ENCODE measurements around the gene ATP5PD.

The ATP5PD gene

GRCh38 chr17:75005291-75005690 is 41.5 kb downstream of the ATP5PD start:
- H3K56ac ChIP-seq (ENCODE audit: low read length), result no peak overlapping the region
- no peak overlapping the region for H3K9ac ChIP-seq (ENCODE audit: low read length)
- H4K5ac ChIP-seq (ENCODE audit: low read length), result no peak overlapping the region
- H3K4me3 ChIP-seq (ENCODE audit: low read length), result no peak overlapping the region
- H3K27ac ChIP-seq (ENCODE audit: low read depth, low read length), result no peak overlapping the region
- H3K4ac ChIP-seq (ENCODE audit: low read depth, low read length), result no peak overlapping the region
- H3K79me1 ChIP-seq (ENCODE audit: low read length), result no peaks in the 10 kb centered on the region
- no peak overlapping the region for H3K18ac ChIP-seq (ENCODE audit: low read length)
- no peak for DNase-seq
- no peaks in the 10 kb centered on the region for H3K79me2 ChIP-seq (ENCODE audit: control insufficient read depth, insufficient read depth, low read length)
- no peak overlapping the region for H4K8ac ChIP-seq (ENCODE audit: low read depth, low read length)
- no peaks in the 10 kb centered on the region for H3K27me3 ChIP-seq (ENCODE audit: insufficient read depth, low read length, poor library complexity)
- no peak overlapping the region for H3K23ac ChIP-seq (ENCODE audit: low read length)
- H3K4me2 ChIP-seq (ENCODE audit: low read length), result no peak overlapping the region
- peaks cover 10% of the 10 kb centered on the region for H3K36me3 ChIP-seq (ENCODE audit: control insufficient read depth, insufficient read depth, low read length)
- no peaks in the 10 kb centered on the region for H3K4me1 ChIP-seq (ENCODE audit: control insufficient read depth, low read depth, low read length)
- H2BK5ac ChIP-seq (ENCODE audit: low read length), result no peak overlapping the region
- H2BK120ac ChIP-seq (ENCODE audit: low read depth, low read length), result no peak overlapping the region
- no CpG with 5 or more reads among the region's 8 CpGs for WGBS (ENCODE audit: extremely low coverage, insufficient coverage, low lambda C conversion rate)
- H2BK15ac ChIP-seq (replicated peaks; ENCODE audit: low read depth), result no peak overlapping the region
- H2AK5ac ChIP-seq (ENCODE audit: low read length), result no peak overlapping the region

- Histone ChIP-seq H2AK5ac (ENCODE audit: low read length) (no peak overlapping the region), H3K27ac (ENCODE audit: low read depth, low read length) (no peak overlapping the region), H3K56ac (ENCODE audit: low read length) (no peak overlapping the region), H3K4me2 (ENCODE audit: low read length) (no peak overlapping the region), H2BK120ac (ENCODE audit: low read depth, low read length) (no peak overlapping the region), H3K27me3 (ENCODE audit: insufficient read depth, low read length, poor library complexity) (no peaks in the 10 kb centered on the region), H3K9ac (ENCODE audit: low read length) (no peak overlapping the region), H3K18ac (ENCODE audit: low read length) (no peak overlapping the region), H2BK15ac (replicated peaks; ENCODE audit: low read depth) (no peak overlapping the region), H2BK5ac (ENCODE audit: low read length) (no peak overlapping the region), H4K5ac (ENCODE audit: low read length) (no peak overlapping the region), H3K79me2 (ENCODE audit: control insufficient read depth, insufficient read depth, low read length) (no peaks in the 10 kb centered on the region), H3K36me3 (ENCODE audit: control insufficient read depth, insufficient read depth, low read length) (peaks cover 12% of the 10 kb centered on the region), H4K8ac (ENCODE audit: low read depth, low read length) (no peak overlapping the region), H3K4me1 (ENCODE audit: control insufficient read depth, low read depth, low read length) (no peaks in the 10 kb centered on the region), H3K23ac (ENCODE audit: low read length) (no peak overlapping the region), H3K4ac (ENCODE audit: low read depth, low read length) (no peak overlapping the region), H3K79me1 (ENCODE audit: low read length) (peaks cover under 1% of the 10 kb centered on the region), H3K4me3 (ENCODE audit: low read length) (no peak overlapping the region)
- no CpG with 5 or more reads among the region's 3 CpGs for WGBS (ENCODE audit: extremely low coverage, insufficient coverage, low lambda C conversion rate)
- no peak for DNase-seq
Measured at GRCh38 chr17:75004371-75004770, 42.4 kb downstream of the ATP5PD start.

- Histone ChIP-seq H3K23ac (ENCODE audit: low read length) (no peak overlapping the region), H4K8ac (ENCODE audit: low read depth, low read length) (no peak overlapping the region), H3K56ac (ENCODE audit: low read length) (no peak overlapping the region), H3K27me3 (ENCODE audit: insufficient read depth, low read length, poor library complexity) (no peaks in the 10 kb centered on the region), H2AK5ac (ENCODE audit: low read length) (no peak overlapping the region), H3K9ac (ENCODE audit: low read length) (no peak overlapping the region), H2BK120ac (ENCODE audit: low read depth, low read length) (no peak overlapping the region), H3K4me3 (ENCODE audit: low read length) (no peak overlapping the region), H3K79me1 (ENCODE audit: low read length) (peaks cover 2% of the 10 kb centered on the region), H3K4ac (ENCODE audit: low read depth, low read length) (no peak overlapping the region), H2BK5ac (ENCODE audit: low read length) (no peak overlapping the region), H3K18ac (ENCODE audit: low read length) (no peak overlapping the region), H3K79me2 (ENCODE audit: control insufficient read depth, insufficient read depth, low read length) (no peaks in the 10 kb centered on the region), H3K4me2 (ENCODE audit: low read length) (no peak overlapping the region), H3K4me1 (ENCODE audit: control insufficient read depth, low read depth, low read length) (no peaks in the 10 kb centered on the region), H3K36me3 (ENCODE audit: control insufficient read depth, insufficient read depth, low read length) (peaks cover 13% of the 10 kb centered on the region), H4K5ac (ENCODE audit: low read length) (no peak overlapping the region), H2BK15ac (replicated peaks; ENCODE audit: low read depth) (no peak overlapping the region), H3K27ac (ENCODE audit: low read depth, low read length) (no peak overlapping the region)
- no CpG with 5 or more reads among the region's 19 CpGs for WGBS (ENCODE audit: extremely low coverage, insufficient coverage, low lambda C conversion rate)
- no peak for DNase-seq
Measured at GRCh38 chr17:75003957-75004355, 42.8 kb downstream of the ATP5PD start.

- Histone ChIP-seq H3K36me3 (ENCODE audit: control insufficient read depth, insufficient read depth, low read length) (peaks cover 13% of the 10 kb centered on the region), H4K8ac (ENCODE audit: low read depth, low read length) (no peak overlapping the region), H3K4me1 (ENCODE audit: control insufficient read depth, low read depth, low read length) (no peaks in the 10 kb centered on the region), H3K4me3 (ENCODE audit: low read length) (no peak overlapping the region), H2BK5ac (ENCODE audit: low read length) (no peak overlapping the region), H3K18ac (ENCODE audit: low read length) (no peak overlapping the region), H2BK120ac (ENCODE audit: low read depth, low read length) (no peak overlapping the region), H3K79me1 (ENCODE audit: low read length) (peaks cover 2% of the 10 kb centered on the region), H3K23ac (ENCODE audit: low read length) (no peak overlapping the region), H2BK15ac (replicated peaks; ENCODE audit: low read depth) (no peak overlapping the region), H4K5ac (ENCODE audit: low read length) (no peak overlapping the region), H2AK5ac (ENCODE audit: low read length) (no peak overlapping the region), H3K4ac (ENCODE audit: low read depth, low read length) (no peak overlapping the region), H3K56ac (ENCODE audit: low read length) (no peak overlapping the region), H3K79me2 (ENCODE audit: control insufficient read depth, insufficient read depth, low read length) (no peaks in the 10 kb centered on the region), H3K27ac (ENCODE audit: low read depth, low read length) (no peak overlapping the region), H3K9ac (ENCODE audit: low read length) (no peak overlapping the region), H3K4me2 (ENCODE audit: low read length) (no peak overlapping the region), H3K27me3 (ENCODE audit: insufficient read depth, low read length, poor library complexity) (no peaks in the 10 kb centered on the region)
- no CpG with 5 or more reads among the region's 76 CpGs for WGBS (ENCODE audit: extremely low coverage, insufficient coverage, low lambda C conversion rate)
- no peak for DNase-seq
Measured at GRCh38 chr17:75003070-75003956, 43.5 kb downstream of the ATP5PD start.

GRCh38 chr17:75001915-75002843 is 44.6 kb downstream of the ATP5PD start:
- no peak overlapping the region for H3K23ac ChIP-seq (ENCODE audit: low read length)
- no peak overlapping the region for H4K5ac ChIP-seq (ENCODE audit: low read length)
- H3K4me2 ChIP-seq (ENCODE audit: low read length), result no peak overlapping the region
- H3K4me3 ChIP-seq (ENCODE audit: low read length), result no peak overlapping the region
- peaks cover 4% of the 10 kb centered on the region for H3K79me1 ChIP-seq (ENCODE audit: low read length)
- H3K18ac ChIP-seq (ENCODE audit: low read length), result no peak overlapping the region
- no peak overlapping the region for H3K27ac ChIP-seq (ENCODE audit: low read depth, low read length)
- no peaks in the 10 kb centered on the region for H3K79me2 ChIP-seq (ENCODE audit: control insufficient read depth, insufficient read depth, low read length)
- no peak overlapping the region for H3K4ac ChIP-seq (ENCODE audit: low read depth, low read length)
- H2BK15ac ChIP-seq (replicated peaks; ENCODE audit: low read depth), result no peak overlapping the region
- no peaks in the 10 kb centered on the region for H3K27me3 ChIP-seq (ENCODE audit: insufficient read depth, low read length, poor library complexity)
- no peak overlapping the region for H4K8ac ChIP-seq (ENCODE audit: low read depth, low read length)
- no peak overlapping the region for H3K9ac ChIP-seq (ENCODE audit: low read length)
- no peak overlapping the region for H2BK120ac ChIP-seq (ENCODE audit: low read depth, low read length)
- H2AK5ac ChIP-seq (ENCODE audit: low read length), result no peak overlapping the region
- H3K36me3 ChIP-seq (ENCODE audit: control insufficient read depth, insufficient read depth, low read length), result peaks cover 13% of the 10 kb centered on the region
- no peak for DNase-seq
- no peaks in the 10 kb centered on the region for H3K4me1 ChIP-seq (ENCODE audit: control insufficient read depth, low read depth, low read length)
- H3K56ac ChIP-seq (ENCODE audit: low read length), result no peak overlapping the region
- H2BK5ac ChIP-seq (ENCODE audit: low read length), result no peak overlapping the region
- no CpG with 5 or more reads among the region's 15 CpGs for WGBS (ENCODE audit: extremely low coverage, insufficient coverage, low lambda C conversion rate)
